ENCODE results near the gene F13B.
"Not testable (repeated sequence)": the region's sequence is repeated elsewhere in the genome, so short reads cannot be mapped to it uniquely, and the experiment has no call there.

The F13B gene

DNA sequence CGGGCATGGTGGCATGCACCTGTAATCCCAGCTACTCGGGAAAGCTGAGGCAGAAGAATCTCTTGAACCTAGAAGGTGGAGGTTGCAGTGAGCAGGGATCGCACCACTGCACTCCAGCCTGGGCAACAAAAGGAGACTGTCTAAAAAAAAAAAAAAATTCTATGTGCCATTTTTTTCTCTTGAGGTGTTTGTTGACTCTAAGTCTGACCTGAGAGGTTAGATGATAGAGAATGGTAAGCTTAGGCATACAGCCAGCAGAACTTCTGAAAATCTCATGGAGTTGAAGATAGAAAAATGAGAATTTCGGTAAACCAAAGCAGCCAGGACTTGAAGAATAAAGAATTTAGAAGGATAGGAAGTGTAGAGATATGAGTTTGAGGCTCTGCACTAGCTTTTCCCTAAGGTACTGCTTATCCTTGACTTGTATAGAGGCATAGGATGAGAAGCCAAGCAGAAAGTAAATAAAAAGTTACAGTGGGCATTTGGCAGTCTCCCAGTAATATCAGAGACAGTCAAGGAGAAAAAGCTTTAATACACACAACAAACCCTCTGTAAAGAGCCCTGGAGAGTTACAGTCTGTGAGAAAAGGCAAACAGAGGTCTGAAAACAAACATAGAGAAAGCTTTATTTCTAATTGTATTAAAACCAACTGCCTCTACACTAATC lies 24.3 kb downstream of the F13B start:
- DNase-seq (ENCODE audit: low read depth) = no peak

DNA sequence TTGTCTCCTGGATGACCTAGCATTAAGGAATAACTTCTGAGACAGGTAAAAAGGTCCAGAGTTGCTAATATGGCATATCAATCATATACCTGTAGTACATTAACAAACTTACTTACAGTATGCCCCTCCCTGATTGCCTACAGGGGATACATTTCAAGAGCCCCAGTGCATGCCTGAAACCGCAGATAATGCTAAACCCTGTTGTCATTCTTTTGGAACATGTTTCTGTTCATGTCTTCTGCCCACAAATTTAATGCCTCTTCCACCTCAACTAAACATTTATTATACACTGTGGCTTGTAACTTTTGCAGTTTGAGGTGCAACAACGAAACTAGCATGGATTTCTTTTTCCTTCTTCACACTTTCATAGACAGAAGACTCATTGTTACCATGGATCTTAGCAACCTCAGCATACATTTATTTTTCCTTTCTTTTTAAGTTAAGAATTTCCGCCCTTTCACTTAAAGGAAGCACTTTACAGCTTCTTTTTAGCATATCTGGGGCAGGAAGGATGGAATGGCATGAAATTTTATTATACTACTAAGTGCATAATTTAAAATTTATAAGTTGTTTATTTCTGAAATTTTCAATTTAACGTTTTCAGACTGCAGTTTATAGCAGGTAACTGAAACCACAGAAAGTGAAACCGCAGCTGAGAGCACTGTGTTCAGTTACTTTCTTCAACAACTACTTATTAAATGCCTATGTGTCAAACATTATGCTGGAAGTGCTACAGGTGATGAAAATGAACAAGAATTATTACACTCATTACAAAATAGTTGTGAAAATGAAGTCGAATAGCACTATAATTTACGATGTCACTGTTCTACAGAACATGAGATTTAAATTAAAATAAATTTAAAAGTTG lies 25.3 kb downstream of the F13B start:
- no peak for DNase-seq (ENCODE audit: low read depth)

- DNase-seq (ENCODE audit: low read depth) = no peak
These were observed 30.2 kb downstream of the F13B start for GRCh38 chr1:197036861-197037260.

DNA sequence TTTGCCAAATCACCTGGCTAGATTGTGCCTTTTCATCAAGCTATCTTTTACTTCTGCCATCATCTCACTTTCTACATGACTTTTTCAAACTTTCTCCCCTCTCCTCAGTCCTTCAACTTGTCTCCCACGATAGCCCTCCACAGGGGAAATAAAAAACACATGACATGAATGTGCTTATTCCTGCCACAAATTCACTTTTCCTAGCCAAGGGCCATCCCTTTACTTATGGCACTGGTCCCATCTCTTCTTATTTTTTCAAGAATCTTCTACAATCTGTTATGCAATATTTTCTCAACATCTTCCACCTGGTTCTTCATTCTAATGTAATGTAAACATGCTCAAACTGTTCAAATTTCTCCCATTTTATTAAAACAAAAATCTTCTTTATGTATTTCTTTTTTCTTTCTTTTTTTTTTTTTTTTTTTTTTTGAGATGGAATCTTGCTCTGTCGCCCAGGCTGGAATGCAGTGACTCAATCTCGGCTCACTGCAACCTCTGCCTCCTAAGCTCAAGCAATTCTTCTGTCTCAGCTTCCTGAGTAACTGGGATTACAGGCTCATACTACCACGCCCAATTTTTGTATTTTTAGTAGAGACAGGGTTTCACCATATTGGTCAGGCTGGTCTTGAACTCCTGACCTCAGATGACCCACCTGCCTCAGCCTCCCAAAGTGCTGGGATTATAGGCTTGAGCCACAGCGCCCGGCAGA lies 32.3 kb downstream of the F13B start:
- not testable (repeated sequence) for DNase-seq (ENCODE audit: low read depth)

DNA sequence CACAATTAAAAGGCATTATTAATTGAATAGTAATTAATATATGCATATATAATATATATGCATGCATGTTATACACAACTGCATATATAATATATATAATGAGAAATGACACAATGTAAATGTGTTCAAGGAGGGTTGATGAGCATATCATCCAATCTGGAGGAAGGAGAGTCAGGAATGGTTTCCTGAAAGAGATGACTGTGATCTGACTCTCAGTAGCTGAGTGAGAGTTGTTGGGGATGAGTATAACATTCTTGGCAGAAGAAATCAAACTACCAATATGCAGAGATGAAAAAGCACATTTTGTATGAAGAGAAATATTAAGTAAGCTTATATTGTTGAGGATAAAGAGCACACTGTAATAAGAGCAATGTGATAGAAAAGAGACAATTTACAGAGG lies 37.3 kb downstream of the F13B start:
- DNase-seq (ENCODE audit: low read depth) = no peak

- DNase-seq (ENCODE audit: low read depth) = no peak
These were observed 39.7 kb downstream of the F13B start for GRCh38 chr1:197027359-197027758.

GRCh38 chr1:197024460-197024859 lies 42.6 kb downstream of the F13B start:
- no peak for DNase-seq (ENCODE audit: low read depth)

DNA sequence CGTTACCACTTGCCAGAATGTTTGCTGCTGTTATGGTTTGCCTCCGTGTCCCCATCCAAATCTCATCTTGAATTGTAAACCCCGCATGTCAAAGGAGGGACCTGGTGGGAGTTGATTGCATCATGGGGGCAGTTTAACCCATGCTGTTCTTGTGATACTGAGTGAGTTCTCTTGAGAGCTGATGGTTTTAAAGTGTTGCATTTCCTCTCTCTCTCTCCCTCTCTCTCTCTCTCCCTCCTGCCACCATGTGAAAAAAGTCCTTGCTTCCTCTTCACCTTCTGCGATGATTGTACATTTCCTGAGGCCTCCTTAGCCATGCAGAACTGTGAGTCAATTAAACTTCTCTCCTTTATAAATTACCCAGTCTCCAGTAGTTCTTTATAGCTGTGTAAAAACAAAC lies 45.3 kb downstream of the F13B start:
- no peak for DNase-seq (ENCODE audit: low read depth)

- no peak for DNase-seq (ENCODE audit: low read depth)
These were observed 49.4 kb downstream of the F13B start for GRCh38 chr1:197017558-197018146.

GRCh38 chr1:197016751-197017150 lies 50.3 kb downstream of the F13B start:
- DNase-seq (ENCODE audit: low read depth) = no peak

DNA sequence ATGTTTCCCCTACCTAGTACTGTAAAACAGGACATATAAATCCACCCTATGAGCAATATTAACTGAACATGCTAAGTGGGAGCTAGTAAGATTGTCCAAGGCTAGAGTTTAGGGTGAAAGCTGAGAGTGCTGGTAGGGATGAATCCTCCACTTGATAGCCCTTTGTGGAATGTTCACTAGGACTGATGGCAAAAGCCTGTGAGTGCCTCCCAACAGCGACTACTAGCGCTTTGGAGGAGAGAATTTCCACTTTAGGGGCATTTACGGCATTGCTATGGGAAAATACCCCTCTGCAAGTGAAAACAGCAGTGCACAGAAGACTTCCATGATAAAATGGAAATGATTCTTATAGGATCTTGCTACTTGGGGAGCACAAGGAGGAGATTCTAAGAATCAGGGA lies 53.8 kb downstream of the F13B start:
- no peak for DNase-seq (ENCODE audit: low read depth)

GRCh38 chr1:197011614-197012013 lies 55.4 kb downstream of the F13B start:
- DNase-seq (ENCODE audit: low read depth) = no peak

DNA sequence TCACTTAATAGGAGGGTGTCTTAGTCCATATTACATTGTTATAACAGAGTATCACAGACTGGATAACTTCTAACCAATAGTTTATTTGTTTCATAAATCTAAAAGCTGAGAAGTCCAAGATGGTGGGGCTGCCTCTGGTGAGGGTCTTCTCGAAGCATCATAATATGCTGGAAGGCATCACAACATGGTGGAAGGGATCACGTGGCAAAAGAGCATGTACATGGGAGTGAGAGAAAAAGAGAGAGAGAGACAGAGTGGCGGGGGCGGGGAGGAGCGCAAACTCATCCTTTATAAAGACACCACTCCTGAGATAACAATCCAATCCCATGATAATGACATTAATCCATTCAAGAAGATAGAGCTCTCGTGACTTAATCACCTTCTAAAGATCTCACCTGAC lies 58.2 kb downstream of the F13B start:
- no peak for DNase-seq (ENCODE audit: low read depth)

- no peak for DNase-seq (ENCODE audit: low read depth)
These were observed 63.9 kb downstream of the F13B start for GRCh38 chr1:197003132-197003531.

DNA sequence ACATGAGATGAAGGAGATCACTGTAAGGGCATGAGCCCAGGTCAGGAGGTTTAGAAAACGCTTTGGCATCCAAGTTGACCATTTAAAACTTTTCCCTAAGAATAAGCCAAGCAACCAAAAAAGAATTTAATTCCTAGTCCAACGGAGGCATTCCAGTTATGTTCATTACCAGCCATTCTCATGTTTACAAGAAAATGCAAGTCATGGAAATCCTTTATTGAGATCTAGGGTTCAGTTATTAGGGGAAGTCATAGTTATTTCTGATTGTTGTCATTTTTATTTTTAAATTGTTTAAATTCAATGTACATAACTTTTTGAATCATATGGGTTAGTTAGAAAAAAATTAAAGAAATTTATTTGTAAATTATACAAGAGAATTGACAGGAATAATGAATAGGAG lies 65.2 kb downstream of the F13B start:
- no peak for DNase-seq (ENCODE audit: low read depth)

DNA sequence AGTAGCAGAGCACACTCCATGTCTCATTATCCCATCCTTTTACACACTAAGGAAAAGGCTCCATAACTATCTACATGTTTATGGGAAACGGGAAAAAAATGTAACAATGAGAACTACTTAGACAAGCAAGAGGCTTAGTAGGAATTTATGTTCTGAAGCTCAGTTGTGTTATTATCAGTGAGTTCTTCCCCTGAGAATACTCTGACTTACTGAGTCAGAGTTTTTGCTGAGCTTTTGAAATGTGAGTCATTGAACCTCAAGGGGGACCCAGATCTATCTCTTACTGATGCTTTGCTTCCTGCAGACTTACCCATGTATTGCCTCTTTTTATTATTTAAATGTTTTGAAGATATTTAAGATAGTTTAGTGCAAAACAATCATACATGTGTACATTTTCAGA lies 69.6 kb downstream of the F13B start:
- no peak for DNase-seq (ENCODE audit: low read depth)

- no peak for DNase-seq (ENCODE audit: low read depth)
These were observed 73.1 kb downstream of the F13B start for GRCh38 chr1:196993916-196994315.

- DNase-seq (ENCODE audit: low read depth) = not testable (repeated sequence)
These were observed 75.0 kb downstream of the F13B start for GRCh38 chr1:196991919-196992651.
